ENCODE data around the gene PRIM2.
"Not testable (repeated sequence)": the region's sequence is repeated elsewhere in the genome, so short reads cannot be mapped to it uniquely, and the experiment has no call there.

Gene PRIM2, protein sequence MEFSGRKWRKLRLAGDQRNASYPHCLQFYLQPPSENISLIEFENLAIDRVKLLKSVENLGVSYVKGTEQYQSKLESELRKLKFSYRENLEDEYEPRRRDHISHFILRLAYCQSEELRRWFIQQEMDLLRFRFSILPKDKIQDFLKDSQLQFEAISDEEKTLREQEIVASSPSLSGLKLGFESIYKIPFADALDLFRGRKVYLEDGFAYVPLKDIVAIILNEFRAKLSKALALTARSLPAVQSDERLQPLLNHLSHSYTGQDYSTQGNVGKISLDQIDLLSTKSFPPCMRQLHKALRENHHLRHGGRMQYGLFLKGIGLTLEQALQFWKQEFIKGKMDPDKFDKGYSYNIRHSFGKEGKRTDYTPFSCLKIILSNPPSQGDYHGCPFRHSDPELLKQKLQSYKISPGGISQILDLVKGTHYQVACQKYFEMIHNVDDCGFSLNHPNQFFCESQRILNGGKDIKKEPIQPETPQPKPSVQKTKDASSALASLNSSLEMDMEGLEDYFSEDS

DNA sequence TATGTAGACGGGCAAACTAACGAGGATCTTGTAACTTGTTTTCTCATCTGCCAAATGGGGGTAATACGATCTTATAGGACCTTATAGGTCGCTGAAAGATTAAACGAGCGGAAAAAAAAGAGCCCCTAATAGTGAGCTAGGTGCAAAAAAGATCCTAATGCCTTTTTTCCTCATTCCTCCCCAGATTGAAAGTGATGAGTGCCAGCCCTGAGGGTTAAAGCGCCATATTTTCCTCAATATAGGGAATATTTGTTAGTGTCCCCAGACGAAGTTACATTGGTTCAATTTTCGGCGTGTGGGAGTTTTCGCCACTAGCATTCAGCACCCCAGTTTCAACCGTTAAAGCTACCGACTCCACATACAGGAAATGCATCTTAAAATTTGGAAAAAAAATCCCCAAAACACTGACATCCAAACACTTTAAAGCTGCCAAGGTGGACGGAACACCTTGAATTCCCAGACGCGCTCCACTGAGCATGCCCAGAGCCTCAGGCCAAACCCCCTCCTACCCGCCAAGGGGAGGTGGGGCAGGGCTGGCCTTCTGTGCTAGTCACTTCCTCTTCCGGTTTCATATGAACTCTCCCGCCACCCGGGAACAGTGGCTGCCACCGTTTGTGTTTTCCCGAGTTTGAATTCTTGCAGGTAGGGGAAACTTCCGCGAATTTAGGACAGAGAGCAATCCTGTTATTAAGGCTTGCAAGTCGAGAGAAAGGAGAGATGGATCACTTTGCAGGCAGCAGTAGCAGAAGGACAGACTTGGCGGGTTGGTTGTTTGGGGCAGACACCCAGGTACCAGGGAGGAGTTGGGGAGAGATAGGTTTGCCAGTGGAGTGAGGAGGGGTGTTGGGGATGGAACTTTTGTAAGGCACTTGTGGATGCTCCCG is at the start of gene PRIM2:
TSS of gene PRIM2 (plus strand) at position 571 of the 884 bp plus-strand sequence. CDS start 816 bp downstream, outside the sequence.
- DNase-seq (ENCODE audit: low read depth, low spot score), result peak; percentile 58

DNA sequence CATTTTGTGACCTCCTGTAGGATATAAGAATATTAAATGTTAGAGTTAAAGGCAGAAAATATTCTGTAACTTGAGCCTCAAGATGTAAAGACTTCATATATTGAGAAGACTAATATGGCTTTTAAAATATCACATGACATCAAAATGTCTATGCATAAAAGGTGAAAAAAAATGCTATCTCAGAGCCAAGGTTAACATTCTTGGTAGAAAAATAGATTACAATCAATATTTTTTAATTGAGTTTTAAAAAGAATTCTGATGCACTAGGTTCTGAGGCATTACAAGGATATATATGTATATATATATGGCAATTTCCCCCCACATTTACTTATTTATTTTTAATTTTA is 49.2 kb upstream of the PRIM2 start:
- DNase-seq (ENCODE audit: low read depth, low spot score), result no peak

DNA sequence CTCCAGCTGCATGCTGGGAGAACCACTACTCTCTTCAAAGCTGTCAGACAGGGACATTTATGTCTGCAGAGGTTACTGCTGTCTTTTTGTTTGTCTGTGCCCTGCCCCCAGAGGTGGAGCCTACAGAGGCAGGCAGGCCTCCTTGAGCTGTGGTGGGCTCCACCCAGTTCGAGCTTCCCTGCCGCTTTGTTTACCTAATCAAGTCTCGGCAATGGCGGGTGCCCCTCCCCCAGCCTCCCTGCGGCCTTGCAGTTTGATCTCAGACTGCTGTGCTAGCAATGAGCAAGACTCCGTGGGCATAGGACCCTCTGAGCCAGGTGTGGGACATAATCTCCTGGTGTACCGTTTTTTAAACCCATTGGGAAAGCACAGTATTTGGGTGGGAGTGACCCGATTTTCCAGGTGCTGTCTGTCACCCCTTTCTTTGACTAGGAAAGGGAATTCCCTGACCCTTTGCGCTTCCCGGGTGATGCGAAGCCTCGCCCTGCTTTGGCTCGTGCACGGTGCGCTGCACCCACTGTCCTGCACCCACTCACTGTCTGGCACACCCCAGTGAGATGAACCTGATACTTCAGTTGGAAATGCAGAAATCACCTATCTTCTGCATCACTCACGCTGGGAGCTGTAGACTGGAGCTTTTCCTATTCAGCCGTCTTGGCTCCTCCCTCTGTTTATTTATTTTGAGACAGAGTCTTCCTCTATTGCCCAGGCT is 43.2 kb upstream of the PRIM2 start:
- DNase-seq (ENCODE audit: low read depth, low spot score), result not testable (repeated sequence)

DNA sequence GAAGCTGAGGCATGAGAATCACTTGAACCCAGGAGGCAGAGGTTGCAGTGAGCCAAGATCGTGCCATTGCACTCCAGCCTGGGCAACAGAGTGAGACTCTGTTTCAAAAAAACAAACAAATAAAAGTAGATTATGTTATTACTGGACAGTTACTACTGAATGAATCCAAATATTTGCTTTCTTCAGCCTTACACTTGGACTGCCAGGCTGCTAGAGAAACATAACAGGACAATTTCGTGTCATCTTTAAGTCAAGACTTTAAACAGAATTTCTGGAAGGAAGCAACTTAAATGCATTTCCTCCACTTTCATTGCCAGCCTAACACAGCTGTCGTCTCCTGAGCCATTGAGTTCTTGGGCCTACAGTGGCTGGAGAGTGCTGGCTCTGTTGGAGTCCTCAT is 42.0 kb upstream of the PRIM2 start:
- DNase-seq (ENCODE audit: low read depth, low spot score), result no peak

DNA sequence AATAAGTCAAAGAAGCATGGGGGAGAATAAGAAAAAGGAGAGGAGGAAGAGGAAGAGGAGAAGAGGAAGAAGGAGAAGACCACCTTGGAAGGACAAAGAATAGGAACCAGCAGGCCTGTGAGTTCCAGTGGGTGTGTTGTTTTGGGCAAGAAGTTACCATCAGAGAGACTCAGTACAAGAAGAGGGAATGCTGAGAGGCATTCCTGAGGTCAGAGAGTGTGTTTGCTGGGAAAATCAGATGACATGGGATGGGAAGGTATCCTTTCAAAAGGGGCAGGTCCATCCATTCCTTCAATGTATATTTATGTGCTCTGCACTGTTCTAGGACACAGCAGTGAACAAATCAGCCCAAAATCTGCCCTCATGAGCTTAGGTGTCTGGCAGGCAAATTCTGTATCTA is 40.5 kb upstream of the PRIM2 start:
- DNase-seq (ENCODE audit: low read depth, low spot score), result no peak

DNA sequence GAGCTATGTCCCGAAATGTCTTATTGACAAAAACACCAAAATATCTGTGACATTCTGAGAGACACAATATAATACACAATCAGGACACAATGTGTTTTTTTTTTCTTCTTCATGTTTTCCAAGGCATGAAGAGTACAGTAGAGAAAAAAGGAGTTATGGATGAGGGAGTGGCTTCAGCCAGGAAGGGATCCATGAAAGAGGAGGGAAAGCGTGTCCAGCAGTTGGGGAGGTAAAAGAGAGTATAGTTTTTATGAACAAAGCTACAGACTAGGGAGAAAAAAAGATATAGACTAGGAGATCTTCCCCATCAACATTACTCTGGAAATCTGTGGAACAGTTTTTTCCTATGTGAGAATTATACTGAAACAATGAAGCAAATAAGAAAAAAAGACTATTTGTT is 38.9 kb upstream of the PRIM2 start:
- no peak for DNase-seq (ENCODE audit: low read depth, low spot score)

DNA sequence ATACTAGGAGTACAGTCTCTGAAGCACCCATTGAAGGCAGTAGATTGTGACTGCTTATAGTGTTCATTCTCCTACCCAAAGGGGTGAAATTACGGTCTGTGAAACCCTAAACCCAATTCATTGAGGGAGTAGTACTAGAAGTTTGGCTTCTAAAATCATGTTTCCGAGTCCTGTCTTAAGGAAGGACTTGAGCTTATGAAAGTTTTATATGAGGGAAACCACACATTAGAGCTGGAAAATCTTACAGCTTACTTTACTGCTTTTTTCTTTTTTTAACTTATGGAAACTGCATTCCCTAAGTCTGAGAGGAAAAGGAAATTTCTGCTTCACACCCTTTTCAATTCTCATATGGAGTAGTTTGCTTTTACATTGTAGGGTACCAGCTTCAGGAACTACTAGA is 38.4 kb upstream of the PRIM2 start:
- no peak for DNase-seq (ENCODE audit: low read depth, low spot score)

DNA sequence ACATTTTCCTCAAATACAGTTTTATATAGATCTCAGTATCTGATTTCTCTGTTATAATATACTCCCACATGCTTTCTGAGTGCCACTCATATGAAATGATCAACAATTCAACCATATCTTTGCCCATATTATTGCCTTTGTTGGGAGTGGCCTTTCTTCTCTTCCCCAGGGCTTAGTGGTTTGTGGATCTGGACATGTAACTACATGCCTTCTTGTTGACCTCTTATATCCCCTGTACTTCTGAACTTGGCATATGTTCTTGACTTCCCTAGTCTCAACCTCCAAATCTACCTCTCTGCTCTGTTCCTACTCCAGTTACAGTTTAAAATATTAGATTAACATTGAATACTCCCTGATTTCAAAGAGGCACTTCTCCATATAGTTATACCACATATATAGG is 34.3 kb upstream of the PRIM2 start:
- no peak for DNase-seq (ENCODE audit: low read depth, low spot score)

DNA sequence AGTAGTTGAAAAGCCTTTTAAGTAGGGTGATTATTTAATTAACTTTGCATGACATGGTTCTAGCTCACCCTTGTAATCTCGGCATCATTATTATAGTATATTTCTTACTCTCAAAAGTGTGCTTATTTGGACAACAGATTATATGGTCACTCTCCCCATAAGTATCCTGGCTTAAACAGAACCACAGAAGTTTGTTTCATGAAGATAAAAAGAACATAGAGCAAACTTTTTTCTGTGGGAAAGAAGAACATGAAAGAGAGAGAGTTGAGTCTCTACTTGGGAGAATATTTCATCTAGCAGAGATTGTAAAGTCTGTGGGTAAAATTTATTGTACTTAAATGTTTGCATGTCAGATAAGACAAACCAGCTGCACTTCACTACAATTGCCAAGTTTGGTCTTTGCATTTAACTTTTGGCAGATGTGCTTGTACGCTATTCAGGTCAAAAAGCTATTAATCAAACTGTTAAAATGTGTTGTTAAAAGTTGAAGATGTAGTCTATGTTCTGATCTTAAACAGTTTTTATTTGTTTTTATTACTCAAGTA is 33.4 kb upstream of the PRIM2 start:
- DNase-seq (ENCODE audit: low read depth, low spot score), result no peak

DNA sequence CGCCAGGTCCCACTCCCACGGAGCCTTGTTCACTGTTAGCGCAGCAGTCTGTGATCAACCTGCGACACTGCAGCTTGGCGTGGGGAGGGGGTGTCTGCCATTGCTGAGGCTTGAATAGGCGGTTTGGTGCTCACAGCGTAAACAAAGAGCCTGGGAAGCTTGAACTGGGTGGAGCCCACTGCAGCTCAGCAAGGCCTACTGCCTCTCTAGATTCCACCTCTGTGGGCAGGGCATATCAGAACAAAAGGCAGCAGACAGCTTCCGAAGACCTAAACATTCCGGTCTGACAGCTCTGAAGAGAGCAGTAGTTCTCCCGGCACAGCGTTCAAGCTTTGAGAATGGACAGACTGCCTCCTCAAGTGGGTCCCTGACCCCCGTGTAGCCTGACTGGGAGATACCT is 29.3 kb upstream of the PRIM2 start:
- DNase-seq (ENCODE audit: low read depth, low spot score), result not testable (repeated sequence)

DNA sequence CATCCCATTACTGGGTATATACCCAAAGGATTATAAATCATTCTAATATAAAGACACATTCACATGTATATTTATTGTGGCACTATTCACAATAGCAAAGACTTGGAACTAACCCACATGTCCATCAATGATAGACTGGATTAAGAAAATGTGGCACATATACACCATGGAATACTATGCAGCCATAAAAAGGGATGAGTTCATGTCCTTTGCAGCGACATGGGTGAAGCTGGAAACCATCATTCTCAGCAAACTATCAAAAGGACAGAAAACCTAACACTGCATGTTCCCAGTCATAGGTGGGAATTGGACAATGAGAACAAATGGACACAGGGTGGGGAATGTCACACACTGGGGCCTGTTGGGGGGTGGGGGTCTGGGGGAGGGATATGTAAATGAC is 24.0 kb upstream of the PRIM2 start:
- DNase-seq (ENCODE audit: low read depth, low spot score), result not testable (repeated sequence)

DNA sequence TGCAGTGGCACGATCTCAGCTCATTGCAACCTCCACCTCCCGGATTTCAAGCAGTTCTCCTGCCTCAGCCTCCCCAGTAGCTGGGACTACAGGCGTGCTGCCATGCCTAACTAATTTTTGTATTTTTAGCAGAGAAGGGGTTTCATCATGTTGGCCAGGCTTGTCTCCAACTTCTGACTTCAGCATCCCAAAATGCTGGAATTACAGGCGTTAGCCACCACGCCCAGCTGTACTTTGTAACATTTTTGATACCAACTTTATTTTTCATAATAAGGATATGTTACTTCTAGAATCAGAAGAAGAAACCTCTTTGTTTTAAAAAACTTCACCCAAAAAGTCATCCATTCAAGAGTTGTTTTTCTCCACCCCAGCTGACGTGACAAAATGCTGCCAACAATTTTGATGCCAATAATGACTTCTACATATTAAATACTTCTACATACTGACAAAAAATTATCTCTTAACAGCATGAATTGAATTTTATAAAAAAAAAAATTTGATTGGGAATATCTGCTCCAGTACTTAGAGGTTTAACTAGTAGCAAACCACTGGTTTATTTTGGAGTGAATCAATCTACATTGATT is 22.5 kb upstream of the PRIM2 start:
- no peak for DNase-seq (ENCODE audit: low read depth, low spot score)

DNA sequence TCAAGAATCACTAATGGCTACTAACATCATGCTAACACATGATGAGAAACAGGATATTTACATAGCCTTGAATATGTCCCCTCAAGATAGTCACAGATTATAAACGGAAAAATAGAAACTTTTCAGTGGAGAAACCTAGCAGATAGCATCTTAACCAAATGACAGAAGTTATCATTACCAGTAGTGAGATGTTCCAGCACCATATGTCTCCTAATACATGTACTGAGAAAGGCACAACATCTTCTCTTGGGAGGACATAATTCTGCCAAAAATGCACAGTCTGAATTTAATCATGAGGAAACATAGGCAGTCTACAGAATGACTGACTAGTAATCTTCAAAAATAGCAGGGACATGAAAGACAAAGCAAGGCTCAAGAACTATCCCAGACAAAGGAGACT is 19.9 kb upstream of the PRIM2 start:
- DNase-seq (ENCODE audit: low read depth, low spot score), result no peak

DNA sequence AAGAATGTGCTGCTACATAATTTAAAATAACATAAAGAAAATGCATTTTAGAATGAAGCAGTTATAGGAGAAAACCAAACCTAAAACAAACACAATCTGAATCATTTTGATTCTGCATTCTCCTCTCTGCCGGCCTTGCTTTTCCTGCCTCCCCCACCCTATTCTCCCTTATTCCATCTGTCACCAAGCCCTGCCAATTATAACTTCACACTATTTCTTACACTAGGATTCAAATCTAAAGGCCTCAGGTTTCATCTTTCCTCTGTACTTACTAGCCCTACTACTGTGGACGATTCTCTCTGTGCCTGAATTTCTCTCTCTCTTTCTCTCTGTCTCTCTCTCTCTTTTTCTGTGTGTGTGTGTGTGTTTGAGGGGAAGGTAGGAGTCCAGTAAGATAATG is 18.7 kb upstream of the PRIM2 start:
- no peak for DNase-seq (ENCODE audit: low read depth, low spot score)

DNA sequence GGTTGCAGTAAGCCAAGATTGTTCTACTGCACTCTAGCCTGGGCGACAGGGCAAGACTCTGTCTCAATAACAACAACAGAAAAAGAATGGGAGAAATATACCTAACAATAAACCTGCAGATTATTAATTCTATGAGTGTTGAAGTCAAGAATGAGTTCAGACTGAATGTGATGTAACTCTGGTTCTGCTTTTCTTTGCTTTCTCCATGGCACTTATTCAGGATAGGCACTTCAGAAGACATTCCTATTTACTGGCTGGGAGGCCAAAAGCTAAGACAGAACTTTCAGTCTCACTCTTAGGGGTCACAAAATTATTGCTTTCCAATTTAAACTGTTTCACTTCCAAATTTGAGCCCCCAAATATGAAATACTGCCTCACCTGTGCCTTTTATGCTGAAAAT is 15.7 kb upstream of the PRIM2 start:
- no peak for DNase-seq (ENCODE audit: low read depth, low spot score)

DNA sequence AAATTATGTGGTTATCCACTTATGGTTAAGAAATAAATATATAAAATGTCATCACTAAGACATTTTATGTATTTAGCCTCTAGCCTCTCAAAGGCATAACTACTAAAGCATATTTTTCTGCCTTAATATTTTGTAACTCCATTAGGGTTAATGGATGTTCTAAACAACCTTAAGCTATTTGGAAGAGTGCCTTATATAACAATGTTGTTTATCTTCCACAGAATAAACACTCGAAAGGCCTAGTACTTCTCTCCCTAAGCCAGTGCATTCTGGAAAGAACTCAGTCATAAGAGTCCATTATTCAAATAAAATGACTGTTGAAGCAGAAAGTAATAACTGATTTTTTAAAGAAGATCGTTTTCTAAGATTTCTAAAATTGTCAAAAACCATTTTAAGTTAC is 15.0 kb upstream of the PRIM2 start:
- no peak for DNase-seq (ENCODE audit: low read depth, low spot score)

DNA sequence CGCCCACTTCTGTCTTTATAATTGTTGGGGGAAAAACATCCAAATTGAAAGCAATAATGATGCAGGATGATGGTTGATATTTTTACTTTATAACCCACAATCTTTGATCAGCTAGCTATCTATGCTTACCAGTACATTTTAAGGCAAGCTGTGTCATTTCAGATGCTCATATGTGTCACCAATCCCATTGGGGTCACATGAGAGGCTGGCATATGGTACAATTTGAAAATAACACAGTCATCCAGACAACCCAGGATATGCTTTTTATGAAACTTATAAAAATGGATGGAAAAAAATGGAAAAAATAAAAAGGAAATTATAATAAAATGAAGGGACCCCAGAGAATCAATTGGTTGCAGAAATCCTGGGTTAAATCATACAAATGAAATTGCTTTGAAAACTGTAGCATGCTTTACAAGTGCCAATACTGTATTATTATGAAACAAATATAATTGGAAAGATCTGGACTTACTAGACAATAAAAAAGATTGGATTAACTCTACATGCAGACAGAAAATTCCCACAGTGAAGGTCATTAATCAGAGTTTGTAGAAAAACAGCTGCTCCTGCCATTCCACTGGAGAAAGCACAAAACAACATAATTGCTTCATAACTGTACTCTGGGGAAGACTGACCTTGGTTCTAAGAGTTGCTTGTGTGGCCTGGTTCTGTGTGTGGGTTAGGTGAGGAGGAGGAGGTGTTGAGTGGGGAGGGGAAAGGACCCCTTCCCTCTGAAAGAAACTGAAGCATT is 13.3 kb upstream of the PRIM2 start:
- DNase-seq (ENCODE audit: low read depth, low spot score), result no peak

DNA sequence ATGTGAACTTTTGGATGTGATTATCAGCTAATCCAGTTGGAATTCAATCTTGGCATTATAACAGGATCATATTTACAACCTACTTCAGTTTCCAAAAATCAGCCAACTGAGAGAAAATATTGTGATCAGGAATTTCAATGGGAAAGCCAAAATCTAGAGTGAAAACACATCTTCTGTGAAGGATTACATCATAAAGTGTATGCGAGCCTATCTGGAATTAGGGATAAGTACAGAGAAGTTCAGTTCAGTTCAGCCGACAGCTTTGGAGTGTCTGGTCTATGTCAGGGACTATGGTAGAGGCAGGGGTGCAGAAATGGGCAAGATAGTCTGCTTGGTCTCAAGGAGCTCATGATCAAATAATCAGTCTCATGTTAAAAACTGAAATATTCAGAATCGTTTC is 12.3 kb upstream of the PRIM2 start:
- no peak for DNase-seq (ENCODE audit: low read depth, low spot score)

DNA sequence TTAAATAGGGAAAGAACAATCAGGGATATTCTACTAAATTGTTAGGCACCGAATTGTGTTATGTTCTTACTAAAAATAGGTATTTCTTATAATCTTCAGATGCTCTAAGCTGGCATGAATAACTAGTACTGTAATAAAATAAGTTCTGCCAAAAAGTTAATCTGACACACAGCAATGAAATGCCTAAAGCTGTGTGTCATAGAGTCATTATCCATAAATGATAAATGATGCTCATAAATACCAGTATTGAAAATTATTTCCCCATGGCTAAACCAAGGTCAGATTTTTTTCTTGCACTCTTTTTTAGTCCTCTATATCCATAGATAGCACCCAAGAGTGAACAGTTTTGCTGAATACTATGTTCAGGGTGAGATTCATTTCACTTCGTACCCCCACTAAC is 11.7 kb upstream of the PRIM2 start:
- DNase-seq (ENCODE audit: low read depth, low spot score), result no peak

DNA sequence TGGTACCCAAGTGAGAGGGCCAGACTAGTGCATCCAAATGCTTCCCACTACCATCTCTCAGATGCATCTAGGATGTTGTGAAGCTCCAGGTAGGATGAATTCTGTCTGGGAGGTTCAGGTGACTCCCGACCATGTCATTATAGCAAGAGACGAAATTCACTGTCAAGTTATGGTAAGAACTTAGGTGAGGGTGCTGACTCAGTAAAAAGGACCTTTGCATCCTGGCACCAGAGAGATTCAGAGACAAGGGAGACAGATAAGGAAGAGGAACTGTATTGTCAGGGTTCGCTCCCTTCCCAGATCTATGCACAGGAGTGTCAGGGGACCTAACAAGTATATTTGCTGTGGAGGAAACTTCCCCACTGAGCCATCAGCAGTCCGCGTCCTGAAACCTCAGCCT is 11.2 kb upstream of the PRIM2 start:
- no peak for DNase-seq (ENCODE audit: low read depth, low spot score)

DNA sequence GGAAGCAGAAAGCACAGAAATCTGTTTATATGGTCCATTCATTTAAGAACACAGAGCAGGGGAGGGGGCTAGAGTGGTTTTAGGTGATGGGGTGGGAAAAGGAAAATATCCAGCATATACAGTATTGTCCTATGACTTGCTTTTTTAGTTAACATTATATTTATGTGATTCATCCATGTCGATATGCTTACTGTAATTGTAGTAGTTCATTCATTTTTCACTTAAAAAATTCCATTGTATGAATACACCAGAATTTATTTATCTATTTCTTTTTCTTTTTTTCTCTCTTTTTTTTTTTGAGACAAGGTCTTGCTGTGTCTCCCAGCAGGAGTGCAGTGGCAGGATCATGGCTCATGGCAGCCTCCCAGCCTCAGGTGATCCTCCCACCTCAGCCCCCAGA is 9.6 kb upstream of the PRIM2 start:
- DNase-seq (ENCODE audit: low read depth, low spot score), result no peak

Data from activated naive CD8-positive, alpha-beta T cell treated with anti-CD3 and anti-CD28 coated beads, Interleukin-2, amount 50 U/mL, for 16 hours (primary cell).